Immature natural killer cell (primary cell): ENCODE results near the gene GNG5. TPM values are rescaled to one million over a fixed set of nuclear protein-coding genes. Genes with fewer than 3 reads are reported as not detected.
"Not testable (repeated sequence)": the region's sequence is repeated elsewhere in the genome, so short reads cannot be mapped to it uniquely, and the experiment has no call there.

Experiments
- DNase-seq, 3 donors: peaks; one replicate each; pipeline ENCODE4 v3.0.0; 2022; ENCODE audit warnings: mixed read lengths in 1 of 3
- H3K27ac Mint-ChIP-seq, 6 donors: one replicate each; pipeline ENCODE4 v1.8.0; 2020; ENCODE audit warnings: mixed read lengths in 6 of 6, mild to moderate bottlenecking in 5 of 6, inconsistent platforms in 4 of 6, moderate library complexity in 3 of 6
- H3K27me3 Mint-ChIP-seq, 3 donors: one replicate each; pipeline ENCODE4 v1.8.0; 2020 to 2021; ENCODE audit warnings: low read depth in 3 of 3, mild to moderate bottlenecking in 3 of 3, mixed read lengths in 3 of 3, moderate library complexity in 3 of 3, inconsistent platforms in 1 of 3
- H3K36me3 Mint-ChIP-seq, 3 donors: one replicate each; pipeline ENCODE4 v1.8.0; 2020; ENCODE audit warnings: mixed read lengths in 3 of 3, inconsistent platforms in 2 of 3, mild to moderate bottlenecking in 2 of 3
- H3K4me1 Mint-ChIP-seq, 2 donors: one replicate each; pipeline ENCODE4 v1.8.0; 2020; ENCODE audit warnings: inconsistent platforms in 2 of 2, mild to moderate bottlenecking in 2 of 2, mixed read lengths in 2 of 2, moderate library complexity in 1 of 2
- H3K4me3 Mint-ChIP-seq, 5 donors: one replicate each; pipeline ENCODE4 v1.8.0; 2020; ENCODE audit warnings: mild to moderate bottlenecking in 5 of 5, mixed read lengths in 5 of 5, inconsistent platforms in 3 of 5, moderate library complexity in 3 of 5
- H3K9me3 Mint-ChIP-seq, 6 donors: one replicate each; pipeline ENCODE4 v1.8.0; 2020; ENCODE audit warnings: mild to moderate bottlenecking in 6 of 6, mixed read lengths in 6 of 6, inconsistent platforms in 4 of 6, moderate library complexity in 3 of 6
- polyA plus RNA-seq, 3 donors: library from polyadenylated mRNA; unstranded; fragments of 300-500 nt; fragmentation: Illumina TruSeq; gene quantifications; one replicate each; pipeline ENCODE4 v1.2.3, GENCODE V29; 2021

Gene GNG5
- polyA plus RNA-seq = 100 to 1,000 TPM; 245 to 324 (median 279) TPM

DNA sequence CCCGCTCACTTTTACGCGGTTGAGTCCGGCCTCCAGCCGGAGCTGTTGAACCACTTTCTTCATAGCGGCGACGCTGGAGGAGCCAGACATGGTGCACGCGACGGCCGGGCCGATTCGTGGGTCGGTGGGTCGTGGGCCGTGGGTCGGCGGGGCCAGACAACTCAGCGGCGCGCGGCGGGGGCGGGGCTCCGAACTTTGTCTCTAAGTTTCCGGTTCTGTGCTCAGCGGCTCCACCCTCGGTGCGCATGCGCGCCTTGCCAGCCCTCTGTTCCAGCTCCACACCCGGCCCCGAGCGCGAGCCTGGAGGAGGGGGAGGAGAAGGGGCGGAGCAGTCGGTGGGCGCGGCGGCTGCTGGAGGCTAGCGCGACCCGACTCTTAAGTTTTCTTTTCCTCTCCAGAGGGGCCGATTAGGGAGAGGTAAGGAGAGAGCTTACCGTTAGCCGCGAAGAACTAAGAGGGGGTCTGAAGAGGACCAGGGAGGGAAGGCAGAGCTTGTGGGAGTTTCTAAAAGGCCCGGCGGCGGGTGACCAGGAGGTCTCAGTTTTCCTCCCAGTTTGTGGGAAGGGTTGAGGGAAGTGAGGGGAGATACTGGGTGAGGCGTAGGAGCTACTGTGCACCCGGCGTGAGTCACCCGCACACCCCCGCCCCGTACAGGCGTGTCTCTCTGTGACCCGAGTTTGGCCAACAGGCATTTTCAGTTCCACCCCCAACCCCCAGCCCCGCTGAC is at the start of gene GNG5, which contains the start of gene SPATA1:
Gene GNG5, minus strand, starts transcription at position 580 of the 727 bp plus-strand sequence. Its CDS starts 490 bp downstream, at position 90.
Gene SPATA1, plus strand, starts transcription at position 385 of the 727 bp plus-strand sequence. CDS start 9,974 bp downstream, outside the sequence.
- Mint-ChIP-seq H3K4me3 (peak within 1 kb of the TSS; percentile 95 to 100 (median 99)), H3K4me1 (peaks cover 44 to 57% of the 10 kb centered on the region in 2 donors), H3K36me3 (peaks cover 0 to 6% (median 0%) of the 10 kb centered on the region in 3 donors), H3K9me3 (peaks cover 0 to 5% (median 0%) of the 10 kb centered on the region in 6 donors), H3K27me3 (peaks cover 3 to 19% (median 15%) of the 10 kb centered on the region in 3 donors), H3K27ac (peak within 1 kb of the TSS; percentile 90 to 99 (median 97))
- peak; percentile 96 to 97 (median 96) for DNase-seq

DNA sequence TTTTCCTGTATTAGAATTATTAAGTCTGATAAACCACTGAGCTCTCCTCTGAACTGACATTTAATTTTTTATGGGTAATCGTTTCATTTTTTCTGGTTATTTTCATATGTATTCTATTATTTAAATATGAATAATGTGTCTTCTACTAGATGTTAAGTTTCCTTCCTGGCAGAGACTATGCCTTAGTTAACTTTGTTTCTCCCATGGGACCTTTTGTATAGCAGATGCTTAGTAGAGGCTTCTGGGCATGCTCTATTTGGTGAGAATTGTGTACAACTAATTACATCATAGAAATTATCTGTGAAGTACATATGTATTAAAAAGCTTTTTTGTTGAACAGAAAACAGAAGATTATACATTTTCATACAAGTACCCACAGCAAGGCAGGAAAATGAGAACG is 44.4 kb upstream of the GNG5 start:
- peaks cover 6 to 12% (median 10%) of the 10 kb centered on the region in 3 donors for H3K36me3 Mint-ChIP-seq
- no peak overlapping the region for H3K4me3 Mint-ChIP-seq
- no peaks in the 10 kb centered on the region for H3K27me3 Mint-ChIP-seq
- H3K27ac Mint-ChIP-seq = no peak overlapping the region
- DNase-seq = no peak
- H3K4me1 Mint-ChIP-seq = no peaks in the 10 kb centered on the region
- H3K9me3 Mint-ChIP-seq = no peaks in the 10 kb centered on the region

DNA sequence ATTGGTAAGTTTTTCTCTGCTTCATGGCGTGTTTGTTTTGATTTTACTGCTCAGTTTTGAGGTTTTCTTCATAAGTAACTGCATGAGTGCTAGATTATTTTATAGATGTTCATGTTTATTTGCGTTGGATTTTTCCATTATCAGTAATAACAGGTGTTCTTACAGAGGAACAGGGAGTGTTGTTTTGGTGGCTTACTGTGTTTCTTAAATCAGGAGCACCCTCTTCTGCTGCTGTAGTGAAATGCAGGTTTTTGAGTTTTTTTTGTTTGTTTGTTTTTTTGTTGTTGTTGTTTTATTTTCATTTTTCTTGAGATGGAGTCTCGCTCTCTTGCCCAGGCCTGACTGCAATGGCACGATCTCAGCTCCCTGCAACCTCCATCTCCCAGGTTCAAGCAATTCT is 35.3 kb upstream of the GNG5 start:
- peaks cover 0 to 2% (median 0%) of the 10 kb centered on the region in 3 donors for H3K27me3 Mint-ChIP-seq
- no peak overlapping the region for H3K4me3 Mint-ChIP-seq
- no peak overlapping the region for H3K27ac Mint-ChIP-seq
- no peaks in the 10 kb centered on the region for H3K4me1 Mint-ChIP-seq
- no peak for DNase-seq
- peaks cover 17% of the 10 kb centered on the region in 3 donors for H3K36me3 Mint-ChIP-seq
- H3K9me3 Mint-ChIP-seq = no peaks in the 10 kb centered on the region

DNA sequence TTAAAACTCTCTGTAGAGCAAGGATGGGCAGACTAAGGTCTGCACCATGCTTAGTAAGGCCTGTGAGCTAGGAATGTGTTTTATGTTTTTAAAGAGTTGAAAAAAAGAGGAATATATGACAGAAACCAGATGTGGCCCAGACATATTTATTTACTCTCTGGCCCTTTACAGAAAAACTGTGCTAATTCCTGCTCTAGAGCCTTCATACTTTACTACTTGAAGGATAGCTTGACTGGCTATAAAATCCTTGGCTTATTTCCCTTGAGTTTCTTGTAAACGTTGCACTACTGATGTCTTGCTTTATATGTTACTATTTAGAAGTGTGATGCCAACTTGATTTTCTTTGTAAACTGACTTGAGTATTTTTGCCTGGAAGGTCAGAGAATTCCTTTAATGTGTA is 34.4 kb upstream of the GNG5 start:
- Mint-ChIP-seq H3K9me3 (no peaks in the 10 kb centered on the region), H3K27me3 (peaks cover 0 to 2% (median 0%) of the 10 kb centered on the region in 3 donors), H3K4me1 (no peaks in the 10 kb centered on the region), H3K4me3 (no peak overlapping the region), H3K27ac (peak overlapping the region in 1 of 6 donors; percentile 60), H3K36me3 (peaks cover 15 to 20% (median 17%) of the 10 kb centered on the region in 3 donors)
- no peak for DNase-seq

DNA sequence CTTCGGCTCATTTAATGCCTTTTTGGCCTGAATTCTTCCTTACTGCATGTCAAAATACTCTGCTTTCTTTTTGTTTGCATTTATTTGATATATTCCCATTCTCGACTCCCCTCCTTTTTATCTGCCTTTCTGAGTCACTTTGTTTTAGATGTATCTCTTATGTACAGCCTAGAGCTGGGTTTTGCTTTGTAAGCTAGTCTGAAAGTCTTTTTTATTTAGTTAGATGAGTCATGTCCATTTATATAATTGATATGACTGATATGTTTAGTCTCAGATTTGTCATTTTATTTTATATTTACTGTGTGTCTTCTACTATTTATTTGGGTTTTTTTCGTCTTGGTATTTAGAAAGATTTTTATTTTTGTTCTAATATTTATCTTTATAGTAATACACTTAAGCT is 33.6 kb upstream of the GNG5 start:
- no peaks in the 10 kb centered on the region for H3K9me3 Mint-ChIP-seq
- H3K27me3 Mint-ChIP-seq = peaks cover 0 to 2% (median 0%) of the 10 kb centered on the region in 3 donors
- no peak for DNase-seq
- H3K4me1 Mint-ChIP-seq = no peaks in the 10 kb centered on the region
- peak overlapping the region in 1 of 6 donors; percentile 2 for H3K27ac Mint-ChIP-seq
- peaks cover 15 to 22% (median 17%) of the 10 kb centered on the region in 3 donors for H3K36me3 Mint-ChIP-seq
- no peak overlapping the region for H3K4me3 Mint-ChIP-seq

DNA sequence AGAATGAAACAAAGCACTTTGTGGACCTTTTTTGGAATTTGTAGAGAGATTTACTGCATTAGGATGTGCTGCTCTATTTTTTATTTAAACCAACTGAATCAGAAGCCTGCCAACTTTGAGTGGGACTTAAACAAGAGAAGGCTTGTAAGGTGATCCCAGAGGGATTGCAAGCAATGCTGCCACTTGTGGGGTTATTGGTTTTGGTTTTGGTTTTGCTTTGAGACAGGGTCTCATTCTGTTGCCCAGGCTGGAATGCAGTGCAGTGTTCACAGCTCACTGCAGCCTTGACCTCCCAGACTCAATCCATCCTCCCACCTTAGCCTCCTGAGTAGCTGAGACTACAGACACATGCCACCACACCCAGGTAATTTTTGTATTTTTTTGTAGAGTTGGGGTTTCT is 32.2 kb upstream of the GNG5 start:
- no peak overlapping the region for H3K27ac Mint-ChIP-seq
- no peak for DNase-seq
- H3K9me3 Mint-ChIP-seq = no peaks in the 10 kb centered on the region
- no peaks in the 10 kb centered on the region for H3K4me1 Mint-ChIP-seq
- H3K4me3 Mint-ChIP-seq = no peak overlapping the region
- peaks cover 0 to 2% (median 0%) of the 10 kb centered on the region in 3 donors for H3K27me3 Mint-ChIP-seq
- peaks cover 14 to 18% (median 17%) of the 10 kb centered on the region in 3 donors for H3K36me3 Mint-ChIP-seq

DNA sequence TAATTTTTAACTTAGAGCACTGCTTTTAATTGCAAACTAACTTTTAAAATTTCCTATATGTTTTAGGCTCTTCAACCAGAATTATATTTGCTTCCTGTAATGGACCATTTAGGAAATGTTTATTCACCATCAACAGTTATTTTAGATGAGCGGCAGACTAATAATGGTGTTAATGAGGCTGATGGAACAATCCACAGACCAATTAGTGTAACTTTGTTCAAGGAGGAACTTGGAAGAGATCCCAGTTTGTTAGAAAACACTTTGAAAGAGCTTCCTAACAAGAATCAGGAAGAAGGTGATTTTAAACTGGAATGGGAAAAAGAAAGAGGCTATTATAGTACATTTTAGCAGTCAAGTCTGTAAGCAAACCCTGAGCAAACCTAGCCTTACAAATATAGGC is 19.4 kb upstream of the GNG5 start:
- H3K9me3 Mint-ChIP-seq = no peaks in the 10 kb centered on the region
- peaks cover 8 to 23% (median 8%) of the 10 kb centered on the region in 3 donors for H3K36me3 Mint-ChIP-seq
- H3K4me3 Mint-ChIP-seq = no peak overlapping the region
- DNase-seq = no peak
- no peaks in the 10 kb centered on the region for H3K4me1 Mint-ChIP-seq
- no peak overlapping the region for H3K27ac Mint-ChIP-seq
- H3K27me3 Mint-ChIP-seq = peaks cover 0 to 3% (median 0%) of the 10 kb centered on the region in 3 donors

DNA sequence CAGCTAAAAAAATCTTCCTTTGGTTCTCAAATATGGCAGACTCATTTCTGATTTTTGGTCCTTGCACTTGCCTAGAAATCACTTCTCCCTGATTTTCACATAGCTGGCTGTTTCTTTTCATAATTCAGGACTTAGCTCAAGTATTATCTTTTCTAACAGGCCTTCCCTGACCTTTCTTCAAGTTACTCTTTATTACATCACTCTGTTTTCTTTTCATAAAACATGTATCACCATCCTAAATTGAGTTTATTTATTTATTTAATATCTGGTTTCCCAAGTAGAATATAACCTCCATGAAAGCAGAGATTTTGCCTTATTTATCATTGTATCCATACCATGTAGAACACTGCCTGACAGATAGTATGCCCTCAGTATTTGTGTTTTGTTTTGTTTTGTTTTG is 18.2 kb upstream of the GNG5 start:
- no peaks in the 10 kb centered on the region for H3K9me3 Mint-ChIP-seq
- peaks cover 8 to 21% (median 8%) of the 10 kb centered on the region in 3 donors for H3K36me3 Mint-ChIP-seq
- H3K27ac Mint-ChIP-seq = no peak overlapping the region
- H3K27me3 Mint-ChIP-seq = peaks cover 0 to 2% (median 0%) of the 10 kb centered on the region in 3 donors
- H3K4me1 Mint-ChIP-seq = no peaks in the 10 kb centered on the region
- H3K4me3 Mint-ChIP-seq = no peak overlapping the region
- DNase-seq = no peak

DNA sequence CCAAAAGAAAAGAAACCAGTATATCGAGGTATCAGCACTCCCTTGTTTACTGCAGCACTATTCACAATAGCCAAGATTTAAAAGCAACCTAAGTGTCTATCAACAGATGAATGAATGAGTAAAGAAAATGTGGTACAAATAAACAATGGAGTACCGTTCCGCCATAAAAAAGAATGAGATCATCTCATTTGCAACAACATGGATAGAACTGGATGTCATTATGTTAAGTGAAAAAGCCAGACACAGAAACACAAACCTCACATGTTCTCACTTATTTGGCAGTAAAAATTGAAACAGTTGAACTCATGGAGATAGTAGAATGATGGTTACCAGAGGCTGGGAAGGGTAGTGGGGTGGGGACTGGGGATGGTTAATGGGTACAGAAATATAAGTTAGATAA is 4.3 kb upstream of the GNG5 start:
- peaks cover 5 to 9% (median 7%) of the 10 kb centered on the region in 3 donors for H3K27me3 Mint-ChIP-seq
- H3K4me1 Mint-ChIP-seq = peaks cover 7 to 21% of the 10 kb centered on the region in 2 donors
- peaks cover 0 to 3% (median 0%) of the 10 kb centered on the region in 3 donors for H3K36me3 Mint-ChIP-seq
- H3K9me3 Mint-ChIP-seq = peaks cover 0 to 5% (median 0%) of the 10 kb centered on the region in 6 donors
- H3K27ac Mint-ChIP-seq = peak overlapping the region in 1 of 6 donors; percentile 30
- no peak for DNase-seq
- no peak overlapping the region for H3K4me3 Mint-ChIP-seq

DNA sequence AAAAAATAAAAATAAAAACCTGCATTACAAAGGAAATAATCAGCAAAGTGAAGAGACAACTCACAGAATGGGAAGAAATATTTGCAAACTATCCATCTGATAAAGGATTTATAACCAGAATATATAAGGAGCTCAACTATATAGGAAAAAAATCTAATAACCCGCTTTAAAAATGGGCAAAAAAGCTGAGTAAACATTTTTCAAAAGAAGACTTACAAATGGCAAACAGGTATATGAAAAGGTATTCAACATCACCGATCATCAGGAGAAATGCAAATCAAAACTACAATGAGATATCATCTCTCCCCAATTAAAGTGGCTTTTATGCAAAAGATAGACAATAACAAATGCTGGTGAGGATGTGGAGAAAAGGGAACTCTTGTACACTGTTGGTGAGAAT is 3.8 kb upstream of the GNG5 start:
- peaks cover 0 to 3% (median 0%) of the 10 kb centered on the region in 3 donors for H3K36me3 Mint-ChIP-seq
- H3K4me3 Mint-ChIP-seq = no peak overlapping the region
- peaks cover 5 to 14% (median 12%) of the 10 kb centered on the region in 3 donors for H3K27me3 Mint-ChIP-seq
- DNase-seq = no peak
- H3K4me1 Mint-ChIP-seq = peaks cover 11 to 26% of the 10 kb centered on the region in 2 donors
- peaks cover 0 to 5% (median 0%) of the 10 kb centered on the region in 6 donors for H3K9me3 Mint-ChIP-seq
- no peak overlapping the region for H3K27ac Mint-ChIP-seq

DNA sequence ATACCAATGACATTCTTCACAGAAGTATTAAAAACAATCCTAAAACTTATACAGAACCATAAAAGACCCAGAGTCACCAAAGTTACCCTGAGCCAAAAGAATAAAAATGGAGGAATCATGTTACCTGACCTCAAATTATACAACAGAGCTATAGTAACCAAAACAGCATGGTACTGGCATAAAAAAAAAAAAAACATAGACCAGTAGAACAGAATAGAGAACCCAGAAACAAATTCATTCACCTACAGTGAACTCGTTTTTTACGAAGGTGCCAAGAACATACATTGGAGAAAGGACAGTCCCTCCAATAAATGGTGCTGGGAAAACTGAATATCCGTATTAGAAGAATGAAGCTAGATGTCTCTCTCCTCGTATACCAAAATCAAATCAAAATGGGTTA is 2.6 kb upstream of the GNG5 start:
- Mint-ChIP-seq H3K36me3 (peaks cover 0 to 3% (median 0%) of the 10 kb centered on the region in 3 donors), H3K4me3 (no peak overlapping the region), H3K27ac (no peak overlapping the region), H3K9me3 (peaks cover 0 to 5% (median 0%) of the 10 kb centered on the region in 6 donors), H3K4me1 (peaks cover 23 to 37% of the 10 kb centered on the region in 2 donors), H3K27me3 (peaks cover 4 to 17% (median 15%) of the 10 kb centered on the region in 3 donors)
- DNase-seq = no peak

DNA sequence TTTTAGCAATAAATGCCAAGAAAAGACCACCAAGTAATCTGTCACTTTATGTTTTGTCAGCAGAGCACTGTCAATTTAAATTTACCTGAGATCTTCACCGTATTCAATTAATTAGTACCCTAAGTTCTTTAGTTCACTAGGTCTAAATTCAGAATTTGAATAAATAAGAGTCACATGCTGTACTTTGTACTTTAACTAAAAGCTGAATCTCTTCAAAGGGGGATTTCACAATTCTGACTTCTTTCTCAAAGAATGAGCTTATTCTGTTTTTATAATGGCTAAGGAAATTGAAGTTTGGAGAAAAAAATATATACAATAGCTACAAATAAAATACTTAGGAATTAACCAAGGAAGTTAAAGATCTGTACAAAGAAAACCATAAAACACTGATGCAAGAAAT is 2.1 kb upstream of the GNG5 start:
- peaks cover 3 to 17% (median 15%) of the 10 kb centered on the region in 3 donors for H3K27me3 Mint-ChIP-seq
- H3K9me3 Mint-ChIP-seq = peaks cover 0 to 5% (median 0%) of the 10 kb centered on the region in 6 donors
- H3K4me3 Mint-ChIP-seq = peak overlapping the region; percentile 8 to 55 (median 15)
- peak overlapping the region in 1 of 6 donors; percentile 28 for H3K27ac Mint-ChIP-seq
- DNase-seq = no peak
- H3K36me3 Mint-ChIP-seq = peaks cover 0 to 3% (median 0%) of the 10 kb centered on the region in 3 donors
- H3K4me1 Mint-ChIP-seq = peaks cover 28 to 42% of the 10 kb centered on the region in 2 donors

DNA sequence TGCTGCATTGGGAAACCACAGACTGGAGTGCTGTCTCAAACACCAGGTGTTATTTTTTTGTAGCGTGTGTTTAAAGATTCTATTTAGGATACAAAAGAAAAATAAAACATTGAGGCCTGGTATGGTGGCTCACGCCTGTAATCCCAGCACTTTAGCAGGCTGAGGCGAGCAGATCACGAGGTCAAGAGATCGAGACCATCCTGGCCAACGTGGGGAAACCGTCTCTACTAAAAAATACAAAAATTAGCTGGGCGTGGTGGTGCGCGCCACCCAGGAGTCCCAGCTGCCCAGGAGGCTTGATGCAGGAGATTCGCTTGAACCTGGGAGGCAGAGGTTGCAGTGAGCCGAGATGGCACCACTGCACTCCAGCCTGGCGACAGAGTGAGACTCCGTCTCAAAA is 1.5 kb upstream of the GNG5 start:
- Mint-ChIP-seq H3K4me3 (peak overlapping the region in 1 of 5 donors; percentile 17), H3K4me1 (peaks cover 34 to 48% of the 10 kb centered on the region in 2 donors), H3K27me3 (peaks cover 3 to 17% (median 15%) of the 10 kb centered on the region in 3 donors), H3K27ac (peak overlapping the region in 1 of 6 donors; percentile 35)
- H3K9me3 Mint-ChIP-seq, H3K36me3 Mint-ChIP-seq, DNase-seq: not testable (repeated sequence)
